Breast epithelium (tissue), 4 donors: ENCODE results near the gene ZFYVE21. TPM values are rescaled to one million over a fixed set of nuclear protein-coding genes. Genes with fewer than 3 reads are reported as not detected.

Experiments used
- DNase-seq, 2 donors: peaks; one replicate each; pipeline ENCODE4 v3.0.0-alpha.2; 2019; ENCODE audit warnings: low spot score in 2 of 2
- H3K27ac ChIP-seq, 2 donors: fragments of 200-600 bp; sonication (generic) in 1 of 2; one replicate each; pipeline ENCODE4 v1.5.1; 2016 to 2019; ENCODE audit warnings: mild to moderate bottlenecking in 1 of 2
- H3K27me3 ChIP-seq, 2 donors: fragments of 200-600 bp; sonication (generic) in 1 of 2; one replicate each; pipeline versions ENCODE4 v1.5.1 to v1.6.0; 2017 to 2019; ENCODE audit warnings: control low read depth in 1 of 2, mild to moderate bottlenecking in 1 of 2
- H3K36me3 ChIP-seq: fragments of 200-600 bp; one replicate; pipeline ENCODE4 v1.5.1; 2019
- H3K4me1 ChIP-seq, 2 donors: fragments of 200-600 bp; sonication (generic); one replicate each; pipeline ENCODE4 v1.5.1; 2016 to 2019; ENCODE audit warnings: control low read depth in 1 of 2
- H3K4me3 ChIP-seq, 3 donors: fragments of 200-600 bp; sonication (generic); 1 replicate in 2 of 3; 2 replicates in 1 of 3; pipeline ENCODE4 v1.5.1; 2016 to 2019; ENCODE audit warnings: mild to moderate bottlenecking in 3 of 3, moderate library complexity in 2 of 3
- H3K9me3 ChIP-seq, 2 donors: fragments of 200-600 bp; sonication (generic) in 1 of 2; one replicate each; pipeline ENCODE4 v1.5.1; 2016 to 2019; ENCODE audit warnings: control low read depth in 1 of 2
- CTCF ChIP-seq, 3 donors: fragments of 450-650 bp; IDR thresholded peaks; one replicate each; pipeline ENCODE4 v1.5.1; 2016 to 2017; ENCODE audit warnings: antibody characterized with exemption in 3 of 3, mild to moderate bottlenecking in 3 of 3, moderate library complexity in 3 of 3
- POLR2A ChIP-seq: fragments of 450-650 bp; IDR thresholded peaks from one replicate; pipeline ENCODE4 v1.6.1; 2016; ENCODE audit warnings: antibody characterized with exemption, mild to moderate bottlenecking, moderate library complexity
- POLR2AphosphoS5 ChIP-seq, 3 donors: sonication (generic); formaldehyde crosslinking; IDR thresholded peaks; one replicate each; pipeline ENCODE4 v1.6.1; 2017; ENCODE audit warnings: antibody characterized with exemption in 3 of 3
- intact Hi-C: fragments of 100-400 bp; cut with DNase I; formaldehyde crosslinking; loops from one replicate; pipeline ENCODE4 v1.15.1; 2023; ENCODE audit warnings: low total_unique reads
- total RNA-seq, 3 donors: library from RNA; depleted of rRNA; stranded (reverse); fragments of >200 nt; gene quantifications; one replicate each; pipeline ENCODE4 v1.1.0, GENCODE V29; 2016

ZFYVE21 gene
- total RNA-seq, 3 donors from 2014 or later: 57.4 to 140 (median 96.0) TPM

GRCh38 chr14:103713304-103714062 is 2.1 kb upstream of the ZFYVE21 start:
- Histone ChIP-seq H3K4me3 (no peak overlapping the region), H3K9me3 (no peaks in the 10 kb centered on the region), H3K36me3 (no peaks in the 10 kb centered on the region), H3K27ac (peak overlapping the region; percentile 75 to 85), H3K4me1 (peaks cover 12 to 13% of the 10 kb centered on the region in 2 donors), H3K27me3 (no peaks in the 10 kb centered on the region)
- intact Hi-C loops: no loop called here
- no peak for TF ChIP-seq CTCF (IDR thresholded peaks at IDR 0.05)
- no peak for TF ChIP-seq POLR2AphosphoS5 (IDR thresholded peaks at IDR 0.05)
- no peak for TF ChIP-seq POLR2A
- DNase-seq: no peak

- peak overlapping the region in 1 of 3 donors; percentile 100 for H3K4me3 ChIP-seq
- intact Hi-C loops: no loop called here
Observed at GRCh38 chr14:103714063-103714724, 1.4 kb upstream of the ZFYVE21 start.

GRCh38 chr14:103716091-103716801 is 636 bp downstream of the ZFYVE21 start:
- TF ChIP-seq POLR2AphosphoS5 (IDR thresholded peaks at IDR 0.05) (no peak), CTCF (IDR thresholded peaks at IDR 0.05) (no peak), POLR2A (no peak)
- intact Hi-C loops: no loop called here
- DNase-seq: no peak

More at GRCh38 chr14:103714063-103714724, 1.4 kb upstream of the ZFYVE21 start:
- no peaks in the 10 kb centered on the region for H3K27me3 ChIP-seq
- no peaks in the 10 kb centered on the region for H3K36me3 ChIP-seq
- peaks cover 12 to 13% of the 10 kb centered on the region in 2 donors for H3K4me1 ChIP-seq
- TF ChIP-seq POLR2A (no peak), POLR2AphosphoS5 (IDR thresholded peaks at IDR 0.05) (no peak), CTCF (IDR thresholded peaks at IDR 0.05) (no peak)
- no peak for DNase-seq
- no peak overlapping the region for H3K27ac ChIP-seq
- no peaks in the 10 kb centered on the region for H3K9me3 ChIP-seq

GRCh38 chr14:103716899-103717411 is 1.3 kb downstream of the ZFYVE21 start:
- Histone ChIP-seq H3K27ac (no peak overlapping the region), H3K27me3 (no peaks in the 10 kb centered on the region), H3K4me3 (peak overlapping the region; percentile 65 to 100 (median 70)), H3K4me1 (peaks cover 12 to 13% of the 10 kb centered on the region in 2 donors), H3K36me3 (no peaks in the 10 kb centered on the region), H3K9me3 (no peaks in the 10 kb centered on the region)
- DNase-seq: no peak
- no peak for TF ChIP-seq CTCF (IDR thresholded peaks at IDR 0.05)
- no peak for TF ChIP-seq POLR2AphosphoS5 (IDR thresholded peaks at IDR 0.05)
- TF ChIP-seq POLR2A: no peak
- intact Hi-C loops: no loop called here

More at GRCh38 chr14:103716091-103716801, 636 bp downstream of the ZFYVE21 start:
- H3K9me3 ChIP-seq: no peaks in the 10 kb centered on the region
- peak overlapping the region; percentile 65 to 100 (median 70) for H3K4me3 ChIP-seq
- H3K27me3 ChIP-seq: no peaks in the 10 kb centered on the region
- peak overlapping the region; percentile 73 to 95 for H3K27ac ChIP-seq
- H3K4me1 ChIP-seq: peaks cover 12 to 13% of the 10 kb centered on the region in 2 donors
- H3K36me3 ChIP-seq: no peaks in the 10 kb centered on the region
